NB4 (cell line): Measurements from ENCODE around the gene GRIK4.

ENCODE experiments used
- POLR2A ChIP-seq: IDR thresholded peaks from 2 replicates; pipeline ENCODE4 v1.6.1; 2011; ENCODE audit warnings: mild to moderate bottlenecking; ENCODE audit not compliant: insufficient read length; ENCODE audit errors: extremely low read depth
- TF ChIP-seq, protein P1 (sequence below): IDR thresholded peaks from one replicate; pipeline ENCODE4 v1.5.1; 2012; ENCODE audit warnings: low read depth, low read length

DNA sequence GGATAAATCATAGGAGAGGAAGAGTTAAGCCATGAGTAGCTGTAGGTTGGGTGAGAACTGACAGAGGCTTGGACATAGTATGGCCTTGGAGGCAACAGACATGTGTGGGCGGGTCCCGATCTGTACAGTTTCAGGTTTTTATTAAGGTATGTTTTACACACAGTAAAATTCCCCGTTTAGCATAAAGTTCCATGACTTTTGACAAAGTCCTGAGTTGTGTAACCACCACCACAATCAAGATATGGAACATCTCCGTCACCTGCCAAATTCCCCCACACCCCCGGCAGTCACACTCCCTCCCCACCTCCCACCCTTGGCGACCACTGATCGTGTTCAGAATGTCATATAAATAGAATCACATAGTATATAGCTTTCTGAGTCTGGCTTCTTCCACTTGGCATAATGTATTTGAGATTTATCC is 68.1 kb downstream of the GRIK4 start:
- TF ChIP-seq, protein P1, sequence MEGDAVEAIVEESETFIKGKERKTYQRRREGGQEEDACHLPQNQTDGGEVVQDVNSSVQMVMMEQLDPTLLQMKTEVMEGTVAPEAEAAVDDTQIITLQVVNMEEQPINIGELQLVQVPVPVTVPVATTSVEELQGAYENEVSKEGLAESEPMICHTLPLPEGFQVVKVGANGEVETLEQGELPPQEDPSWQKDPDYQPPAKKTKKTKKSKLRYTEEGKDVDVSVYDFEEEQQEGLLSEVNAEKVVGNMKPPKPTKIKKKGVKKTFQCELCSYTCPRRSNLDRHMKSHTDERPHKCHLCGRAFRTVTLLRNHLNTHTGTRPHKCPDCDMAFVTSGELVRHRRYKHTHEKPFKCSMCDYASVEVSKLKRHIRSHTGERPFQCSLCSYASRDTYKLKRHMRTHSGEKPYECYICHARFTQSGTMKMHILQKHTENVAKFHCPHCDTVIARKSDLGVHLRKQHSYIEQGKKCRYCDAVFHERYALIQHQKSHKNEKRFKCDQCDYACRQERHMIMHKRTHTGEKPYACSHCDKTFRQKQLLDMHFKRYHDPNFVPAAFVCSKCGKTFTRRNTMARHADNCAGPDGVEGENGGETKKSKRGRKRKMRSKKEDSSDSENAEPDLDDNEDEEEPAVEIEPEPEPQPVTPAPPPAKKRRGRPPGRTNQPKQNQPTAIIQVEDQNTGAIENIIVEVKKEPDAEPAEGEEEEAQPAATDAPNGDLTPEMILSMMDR = no peak
- TF ChIP-seq POLR2A = no peak
